SK-N-SH treated with all-trans-retinoic acid at 6 μM for 48 hours (cell line): ENCODE measurements around the gene MYCBPAP.

Source experiments
- ATAC-seq: fragments of 200-7000 bp; cut with Tn5 transposase; 3 replicates; pipeline ENCODE4 v1.9.1; 2020; ENCODE audit warnings: mild to moderate bottlenecking, moderate library complexity
- ARNTL ChIP-seq: fragments of 450-650 bp; formaldehyde crosslinking; IDR thresholded peaks from 2 replicates; pipeline ENCODE4 v1.5.0; 2020; ENCODE audit warnings: low read depth, mild to moderate bottlenecking, moderate library complexity, borderline replicate concordance
- BACH2 ChIP-seq: fragments of 250-450 bp; sonication (Bioruptor Pico); IDR thresholded peaks from 2 replicates; pipeline ENCODE4 v1.9.0; 2021; ENCODE audit warnings: mild to moderate bottlenecking, borderline replicate concordance
- CREB5 ChIP-seq: fragments of 250-450 bp; sonication (Bioruptor Pico); IDR thresholded peaks from 2 replicates; pipeline ENCODE4 v1.5.1; 2020; ENCODE audit warnings: low read depth, mild to moderate bottlenecking, moderate library complexity
- CSDC2 ChIP-seq: fragments of 250-450 bp; sonication (Bioruptor Pico); IDR thresholded peaks from 2 replicates; pipeline ENCODE4 v1.5.0; 2020; ENCODE audit warnings: mild to moderate bottlenecking, moderate library complexity
- CSRNP3 ChIP-seq: fragments of 250-450 bp; sonication (Bioruptor Pico); IDR thresholded peaks from 2 replicates; pipeline ENCODE4 v1.5.1; 2021; ENCODE audit warnings: mild to moderate bottlenecking, moderate library complexity
- ESRRG ChIP-seq: fragments of 250-450 bp; sonication (Bioruptor Pico); IDR thresholded peaks from 2 replicates; pipeline ENCODE4 v1.6.1; 2021; ENCODE audit warnings: mild to moderate bottlenecking
- ISL1 ChIP-seq: fragments of 250-450 bp; sonication (Bioruptor Pico); IDR thresholded peaks from 2 replicates; pipeline ENCODE4 v2.1.2; 2022; ENCODE audit warnings: mild to moderate bottlenecking, moderate library complexity
- OSR1 ChIP-seq: fragments of 250-450 bp; sonication (Bioruptor Pico); IDR thresholded peaks from 2 replicates; pipeline ENCODE4 v1.8.0; 2022; ENCODE audit warnings: moderate library complexity, mild to moderate bottlenecking, inconsistent platforms
- PPARA ChIP-seq: fragments of 250-450 bp; sonication (Bioruptor Pico); IDR thresholded peaks from 2 replicates; pipeline ENCODE4 v1.5.0; 2020; ENCODE audit warnings: mild to moderate bottlenecking, borderline replicate concordance
- RARB ChIP-seq: fragments of 250-450 bp; sonication (Bioruptor Pico); IDR thresholded peaks from 2 replicates; pipeline ENCODE4 v1.8.0; 2021; ENCODE audit warnings: mild to moderate bottlenecking, moderate library complexity
- SNAI2 ChIP-seq: fragments of 250-450 bp; sonication (Bioruptor Pico); IDR thresholded peaks from 2 replicates; pipeline ENCODE4 v1.5.0; 2020; ENCODE audit warnings: mild to moderate bottlenecking, moderate library complexity
- TCF4 ChIP-seq: fragments of 250-450 bp; sonication (Bioruptor Pico); IDR thresholded peaks from 2 replicates; pipeline ENCODE4 v1.8.0; 2021; ENCODE audit warnings: mild to moderate bottlenecking, moderate library complexity, borderline replicate concordance
- TSHZ2 ChIP-seq: fragments of 250-450 bp; sonication (Bioruptor Pico); IDR thresholded peaks from 2 replicates; pipeline ENCODE4 v1.5.0; 2020; ENCODE audit warnings: mild to moderate bottlenecking, moderate library complexity
- ZC3H10 ChIP-seq: fragments of 250-450 bp; sonication (Bioruptor Pico); IDR thresholded peaks from 2 replicates; pipeline ENCODE4 v1.5.1; 2021; ENCODE audit warnings: mild to moderate bottlenecking, moderate library complexity
- ZFP3 ChIP-seq: fragments of 250-450 bp; sonication (Bioruptor Pico); IDR thresholded peaks from 2 replicates; pipeline ENCODE4 v1.5.0; 2020; ENCODE audit warnings: mild to moderate bottlenecking, moderate library complexity
- ZNF565 ChIP-seq: fragments of 450-650 bp; formaldehyde crosslinking; conservative IDR thresholded peaks from 2 replicates; pipeline ENCODE4 v1.5.0; 2020; ENCODE audit warnings: low read depth, mild to moderate bottlenecking, moderate library complexity
- ZNF70 ChIP-seq: fragments of 450-650 bp; formaldehyde crosslinking; IDR thresholded peaks from 2 replicates; pipeline ENCODE4 v1.5.0; 2020; ENCODE audit warnings: mild to moderate bottlenecking, moderate library complexity
- ZNF8 ChIP-seq: fragments of 450-650 bp; formaldehyde crosslinking; IDR thresholded peaks from 2 replicates; pipeline ENCODE4 v1.5.0; 2020; ENCODE audit warnings: mild to moderate bottlenecking, moderate library complexity
- TF ChIP-seq, protein P1 (sequence below): fragments of 250-450 bp; sonication (Bioruptor Pico); IDR thresholded peaks from 2 replicates; pipeline ENCODE4 v1.8.0; 2020; ENCODE audit warnings: mild to moderate bottlenecking, moderate library complexity, borderline replicate concordance

Gene MYCBPAP

DNA sequence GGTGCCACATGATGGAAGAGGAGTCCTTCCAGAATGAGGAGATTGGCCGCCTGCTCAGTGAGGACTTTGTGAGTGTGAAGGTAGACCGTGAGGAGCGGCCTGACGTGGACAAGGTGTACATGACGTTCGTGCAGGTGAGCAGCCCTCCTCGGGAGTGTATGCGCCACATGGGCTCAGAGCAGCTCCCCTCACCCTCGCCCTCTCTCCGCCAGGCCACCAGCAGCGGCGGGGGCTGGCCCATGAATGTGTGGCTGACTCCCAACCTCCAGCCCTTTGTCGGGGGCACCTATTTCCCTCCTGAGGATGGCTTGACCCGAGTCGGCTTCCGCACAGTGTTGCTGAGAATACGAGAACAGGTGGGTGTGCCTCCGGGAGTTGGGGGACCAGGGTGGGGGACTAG, 40.6 kb downstream of the MYCBPAP start:
- ATAC-seq: no peak
- TF ChIP-seq ZNF70 (CRISPR knock-in tag) (no peak), BACH2 (CRISPR knock-in tag) (no peak), ISL1 (CRISPR knock-in tag) (no peak), CREB5 (no peak), CSRNP3 (CRISPR knock-in tag) (no peak), TSHZ2 (CRISPR knock-in tag) (no peak), CSDC2 (CRISPR knock-in tag) (no peak), ZC3H10 (CRISPR knock-in tag) (no peak), ARNTL (no peak), ZNF565 (CRISPR knock-in tag) (no peak)
- TF ChIP-seq, protein P1, sequence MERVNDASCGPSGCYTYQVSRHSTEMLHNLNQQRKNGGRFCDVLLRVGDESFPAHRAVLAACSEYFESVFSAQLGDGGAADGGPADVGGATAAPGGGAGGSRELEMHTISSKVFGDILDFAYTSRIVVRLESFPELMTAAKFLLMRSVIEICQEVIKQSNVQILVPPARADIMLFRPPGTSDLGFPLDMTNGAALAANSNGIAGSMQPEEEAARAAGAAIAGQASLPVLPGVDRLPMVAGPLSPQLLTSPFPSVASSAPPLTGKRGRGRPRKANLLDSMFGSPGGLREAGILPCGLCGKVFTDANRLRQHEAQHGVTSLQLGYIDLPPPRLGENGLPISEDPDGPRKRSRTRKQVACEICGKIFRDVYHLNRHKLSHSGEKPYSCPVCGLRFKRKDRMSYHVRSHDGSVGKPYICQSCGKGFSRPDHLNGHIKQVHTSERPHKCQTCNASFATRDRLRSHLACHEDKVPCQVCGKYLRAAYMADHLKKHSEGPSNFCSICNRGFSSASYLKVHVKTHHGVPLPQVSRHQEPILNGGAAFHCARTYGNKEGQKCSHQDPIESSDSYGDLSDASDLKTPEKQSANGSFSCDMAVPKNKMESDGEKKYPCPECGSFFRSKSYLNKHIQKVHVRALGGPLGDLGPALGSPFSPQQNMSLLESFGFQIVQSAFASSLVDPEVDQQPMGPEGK (CRISPR knock-in tag): no peak

DNA sequence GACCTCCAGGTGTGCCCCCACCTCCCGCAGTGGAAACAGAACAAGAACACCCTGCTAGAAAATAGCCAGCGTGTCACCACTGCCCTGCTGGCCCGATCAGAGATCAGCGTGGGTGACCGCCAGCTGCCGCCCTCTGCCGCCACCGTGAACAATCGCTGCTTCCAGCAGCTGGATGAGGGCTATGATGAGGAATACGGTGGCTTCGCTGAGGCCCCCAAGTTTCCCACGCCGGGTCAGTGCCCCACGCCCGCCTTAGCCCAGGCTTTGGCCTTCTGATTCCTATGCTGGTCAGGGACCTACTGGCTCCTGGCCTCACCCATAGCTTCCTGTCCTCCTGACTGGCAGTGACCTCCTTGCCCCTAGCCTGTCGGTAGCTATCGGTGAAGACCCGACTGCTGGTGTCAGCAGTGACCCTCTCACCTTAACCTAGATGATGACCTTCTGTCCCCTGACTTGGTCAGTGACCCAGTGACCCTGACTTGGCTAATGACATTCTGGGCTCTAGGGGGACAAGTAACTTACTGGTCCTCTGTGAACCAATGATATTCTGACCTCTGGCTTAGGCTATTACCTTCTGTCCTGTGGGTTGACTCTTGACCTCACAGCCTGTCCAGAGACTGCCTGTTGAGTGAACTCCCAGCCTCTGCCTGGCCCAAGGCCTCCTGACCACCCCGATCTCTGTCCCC, 41.2 kb downstream of the MYCBPAP start:
- ATAC-seq: no peak
- TF ChIP-seq ISL1 (CRISPR knock-in tag) (no peak), ZNF8 (CRISPR knock-in tag) (no peak), CREB5 (no peak), ESRRG (no peak), PPARA (no peak), ZFP3 (CRISPR knock-in tag) (no peak), RARB (CRISPR knock-in tag) (no peak), CSRNP3 (CRISPR knock-in tag) (no peak), TCF4 (CRISPR knock-in tag) (no peak), ARNTL (no peak), ZC3H10 (CRISPR knock-in tag) (no peak), SNAI2 (no peak), BACH2 (CRISPR knock-in tag) (no peak), CSDC2 (CRISPR knock-in tag) (no peak)

- ATAC-seq: no peak
- TF ChIP-seq, protein P1 (CRISPR knock-in tag): no peak
- TF ChIP-seq CREB5 (no peak), TSHZ2 (CRISPR knock-in tag) (no peak), OSR1 (CRISPR knock-in tag) (no peak), ZNF8 (CRISPR knock-in tag) (no peak)
Measured at GRCh38 chr17:50549969-50550368, 41.7 kb downstream of the MYCBPAP start.
